ENCODE data around the gene INF2. TPM values are rescaled to one million over a fixed set of nuclear protein-coding genes. Genes with fewer than 3 reads are reported as not detected.

Gene INF2
- total RNA-seq, 1 donor from 2014 or later = 126 TPM

DNA sequence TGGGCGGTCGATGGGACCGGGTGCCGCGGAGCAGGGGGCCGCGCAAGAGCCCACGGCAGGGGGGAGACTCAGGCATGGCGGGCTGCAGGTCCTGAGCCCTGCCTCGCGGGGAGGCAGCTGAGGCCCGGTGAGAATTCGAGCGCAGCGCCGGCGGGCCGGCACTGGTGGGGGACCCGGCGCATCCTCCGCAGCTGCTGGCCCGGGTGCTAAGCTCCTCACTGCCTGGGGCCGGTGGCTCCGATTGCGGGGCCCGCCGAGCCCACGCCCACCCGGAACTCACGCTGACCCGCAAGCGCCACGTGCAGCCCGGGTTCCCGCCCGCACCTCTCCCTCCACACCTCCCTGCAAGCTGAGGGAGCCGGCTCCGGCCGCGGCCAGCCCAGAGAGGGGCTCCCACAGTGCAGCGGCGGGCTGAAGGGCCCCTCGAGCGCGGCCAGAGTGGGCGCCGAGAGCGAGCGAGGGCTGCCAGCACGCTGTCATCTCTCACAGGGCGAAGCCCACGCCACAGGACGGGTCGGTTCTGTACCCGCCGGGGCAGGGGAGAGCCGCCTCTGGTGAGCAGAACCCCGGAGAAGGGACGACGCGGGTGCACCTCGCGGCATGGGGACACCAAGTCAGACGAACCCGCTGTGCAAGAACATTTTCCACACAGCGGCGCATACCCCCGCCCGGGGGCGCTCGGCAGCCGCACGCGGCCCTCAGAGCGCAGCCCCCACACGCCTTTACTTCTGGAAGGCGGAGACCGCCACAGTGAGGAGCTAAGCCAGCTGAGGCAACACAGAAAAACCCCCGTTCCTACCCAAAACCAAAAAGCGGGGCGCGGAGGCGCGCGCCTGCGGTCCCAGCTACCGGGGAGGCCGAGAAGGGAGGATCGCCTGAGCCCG lies 62.4 kb downstream of the INF2 start:
- H3K9me3 Mint-ChIP-seq (ENCODE audit: unreplicated experiment) = no peaks in the 10 kb centered on the region
- peak overlapping the region; percentile 67 for H3K9ac ChIP-seq (ENCODE audit: low read length)

DNA sequence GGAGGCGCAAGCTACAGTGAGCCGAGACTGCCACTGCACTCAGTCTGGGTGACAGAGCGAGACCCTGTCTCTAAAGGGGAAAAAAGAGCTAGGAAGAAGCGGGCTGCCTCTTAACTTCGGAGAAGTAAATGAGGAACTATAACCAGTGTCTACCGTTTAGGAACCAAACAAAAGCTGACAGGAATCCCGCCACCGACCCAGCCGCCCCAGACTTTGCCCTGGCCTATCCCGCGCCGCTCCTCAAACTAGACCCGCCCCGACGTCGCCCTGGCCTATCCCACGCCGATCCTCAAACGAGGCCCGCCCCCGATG lies 63.0 kb downstream of the INF2 start:
- peak overlapping the region; percentile 91 for H3K4me3 Mint-ChIP-seq (ENCODE audit: unreplicated experiment)
- DNase-seq (ENCODE audit: low read depth) = no peak
- H4K20me1 ChIP-seq (ENCODE audit: insufficient read depth, low read length) = peaks cover 41% of the 10 kb centered on the region
- TF ChIP-seq EZH2 (IDR thresholded peaks at IDR 0.05; ENCODE audit: insufficient read depth, low read length) = no peak
- TF ChIP-seq, protein P1, sequence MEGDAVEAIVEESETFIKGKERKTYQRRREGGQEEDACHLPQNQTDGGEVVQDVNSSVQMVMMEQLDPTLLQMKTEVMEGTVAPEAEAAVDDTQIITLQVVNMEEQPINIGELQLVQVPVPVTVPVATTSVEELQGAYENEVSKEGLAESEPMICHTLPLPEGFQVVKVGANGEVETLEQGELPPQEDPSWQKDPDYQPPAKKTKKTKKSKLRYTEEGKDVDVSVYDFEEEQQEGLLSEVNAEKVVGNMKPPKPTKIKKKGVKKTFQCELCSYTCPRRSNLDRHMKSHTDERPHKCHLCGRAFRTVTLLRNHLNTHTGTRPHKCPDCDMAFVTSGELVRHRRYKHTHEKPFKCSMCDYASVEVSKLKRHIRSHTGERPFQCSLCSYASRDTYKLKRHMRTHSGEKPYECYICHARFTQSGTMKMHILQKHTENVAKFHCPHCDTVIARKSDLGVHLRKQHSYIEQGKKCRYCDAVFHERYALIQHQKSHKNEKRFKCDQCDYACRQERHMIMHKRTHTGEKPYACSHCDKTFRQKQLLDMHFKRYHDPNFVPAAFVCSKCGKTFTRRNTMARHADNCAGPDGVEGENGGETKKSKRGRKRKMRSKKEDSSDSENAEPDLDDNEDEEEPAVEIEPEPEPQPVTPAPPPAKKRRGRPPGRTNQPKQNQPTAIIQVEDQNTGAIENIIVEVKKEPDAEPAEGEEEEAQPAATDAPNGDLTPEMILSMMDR (IDR thresholded peaks at IDR 0.05; ENCODE audit: insufficient read depth, low read depth, low read length) = no peak
- H2AFZ ChIP-seq (ENCODE audit: low read depth, low read length) = peak overlapping the region; percentile 91
- H3K9me3 Mint-ChIP-seq (ENCODE audit: unreplicated experiment) = no peaks in the 10 kb centered on the region
- H3K4me1 ChIP-seq (ENCODE audit: insufficient read depth, low read length) = peaks cover 21% of the 10 kb centered on the region
- no peaks in the 10 kb centered on the region for H3K27me3 Mint-ChIP-seq (ENCODE audit: low read depth, unreplicated experiment)
- peaks cover 39% of the 10 kb centered on the region for H3K79me2 ChIP-seq (ENCODE audit: insufficient read depth, low read length)
- peak overlapping the region; percentile 100 for H3K4me2 ChIP-seq (ENCODE audit: low read length)
- H3K9ac ChIP-seq (ENCODE audit: low read length) = peak overlapping the region; percentile 67
- peaks cover 3% of the 10 kb centered on the region for H3K36me3 Mint-ChIP-seq (ENCODE audit: low read depth, unreplicated experiment)
- no peaks in the 10 kb centered on the region for H3K9me3 ChIP-seq (ENCODE audit: insufficient read depth, low read depth, low read length)
- no peaks in the 10 kb centered on the region for H3K27me3 ChIP-seq (ENCODE audit: insufficient read depth, low read length)
- H3K36me3 ChIP-seq (ENCODE audit: insufficient read depth, low read length) = peaks cover 8% of the 10 kb centered on the region
- peak overlapping the region; percentile 74 for H3K4me3 ChIP-seq (ENCODE audit: insufficient read depth, low read depth, low read length)
- H3K27ac Mint-ChIP-seq (ENCODE audit: unreplicated experiment) = no peak overlapping the region
- peak overlapping the region; percentile 82 for H3K27ac ChIP-seq (ENCODE audit: low read depth, low read length)
- FAIRE-seq = no peak
- H3K4me1 Mint-ChIP-seq (ENCODE audit: low read depth, unreplicated experiment) = peaks cover 21% of the 10 kb centered on the region

More for the DNA sequence above, 62.4 kb downstream of the INF2 start:
- Histone ChIP-seq H3K4me2 (ENCODE audit: low read length) (peak overlapping the region; percentile 100), H3K9me3 (ENCODE audit: insufficient read depth, low read depth, low read length) (no peaks in the 10 kb centered on the region), H3K4me3 (ENCODE audit: insufficient read depth, low read depth, low read length) (peak overlapping the region; percentile 74), H3K27me3 (ENCODE audit: insufficient read depth, low read length) (no peaks in the 10 kb centered on the region), H2AFZ (ENCODE audit: low read depth, low read length) (peak overlapping the region; percentile 91), H4K20me1 (ENCODE audit: insufficient read depth, low read length) (peaks cover 36% of the 10 kb centered on the region), H3K36me3 (ENCODE audit: insufficient read depth, low read length) (peaks cover 8% of the 10 kb centered on the region), H3K79me2 (ENCODE audit: insufficient read depth, low read length) (peaks cover 38% of the 10 kb centered on the region), H3K4me1 (ENCODE audit: insufficient read depth, low read length) (peaks cover 21% of the 10 kb centered on the region), H3K27ac (ENCODE audit: low read depth, low read length) (peak overlapping the region; percentile 82)
- DNase-seq (ENCODE audit: low read depth) (no peak), FAIRE-seq (no peak)
- Mint-ChIP-seq H3K4me1 (ENCODE audit: low read depth, unreplicated experiment) (peaks cover 21% of the 10 kb centered on the region), H3K36me3 (ENCODE audit: low read depth, unreplicated experiment) (peaks cover 3% of the 10 kb centered on the region), H3K27ac (ENCODE audit: unreplicated experiment) (no peak overlapping the region), H3K4me3 (ENCODE audit: unreplicated experiment) (no peak overlapping the region), H3K27me3 (ENCODE audit: low read depth, unreplicated experiment) (no peaks in the 10 kb centered on the region)
- TF ChIP-seq EZH2 (IDR thresholded peaks at IDR 0.05; ENCODE audit: insufficient read depth, low read length) = no peak
- TF ChIP-seq, protein P1 (IDR thresholded peaks at IDR 0.05; ENCODE audit: insufficient read depth, low read depth, low read length) = no peak
